ENCODE data around the gene NELFB. TPM values are rescaled to one million over a fixed set of nuclear protein-coding genes. Genes with fewer than 3 reads are reported as not detected.

Gene NELFB
- total RNA-seq, 4 donors from 2014 or later, result 26.1 to 41.4 (median 35.2) TPM

DNA sequence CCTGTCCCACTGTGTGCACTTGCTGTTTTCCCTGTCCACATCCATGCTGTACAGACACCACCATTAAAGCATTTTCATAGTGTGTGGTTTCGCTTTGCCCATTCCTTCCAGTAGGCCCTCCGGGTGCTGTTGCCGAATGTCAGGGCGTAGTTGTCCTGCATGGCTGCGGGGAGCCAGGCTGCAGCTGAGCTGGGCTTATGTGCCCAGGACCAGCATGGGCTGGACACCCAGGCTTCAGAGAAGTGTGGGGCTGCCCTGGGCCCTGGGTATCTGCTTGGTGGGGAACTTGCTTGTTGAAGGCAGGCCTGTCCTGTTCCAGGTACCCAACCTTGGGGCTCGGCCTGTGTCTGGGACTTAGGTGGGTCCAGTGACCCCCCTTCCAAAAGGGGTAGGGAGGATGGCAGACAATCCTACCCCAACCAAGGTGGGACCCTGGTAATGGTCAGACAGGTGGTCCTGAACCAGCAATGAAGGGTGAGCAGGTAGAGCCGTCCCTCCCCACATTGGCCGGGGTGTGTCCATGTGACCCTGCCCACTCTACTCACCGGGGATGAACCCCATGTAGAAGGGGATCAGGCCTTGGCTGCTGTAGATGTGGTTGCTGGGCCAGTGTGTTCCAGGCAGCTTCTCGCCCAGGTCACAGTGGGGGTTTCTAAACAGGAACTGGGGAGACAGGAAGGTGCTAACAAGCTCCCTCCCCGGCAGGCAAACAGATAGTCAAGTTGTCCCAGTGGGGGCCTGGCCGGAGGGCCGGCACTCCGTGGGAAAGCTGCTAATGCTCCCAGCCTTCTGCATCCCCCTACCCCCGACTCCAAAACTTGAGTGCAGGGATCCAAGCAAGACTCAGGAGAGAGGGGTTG lies 11.3 kb upstream of the NELFB start:
- intact Hi-C loops (cut with DNase I), result no loop called here
- WGBS, 2 donors, result 56 to 83% methylated on average over 1 to 7 of the region's 15 CpGs
- Histone ChIP-seq H3K4me1 (peaks cover 30 to 64% (median 37%) of the 10 kb centered on the region in 3 donors), H3K27me3 (no peaks in the 10 kb centered on the region), H3K4me3 (no peak overlapping the region), H3K36me3 (peaks cover 6 to 21% (median 21%) of the 10 kb centered on the region in 3 donors), H3K27ac (peak overlapping the region in 2 of 4 donors; percentile 4 to 12), H3K9me3 (no peaks in the 10 kb centered on the region)
- no peak for DNase-seq
- no peak for TF ChIP-seq POLR2A (IDR thresholded peaks at IDR 0.05)
- TF ChIP-seq CTCF (IDR thresholded peaks at IDR 0.05), result no peak

GRCh38 chr9:137244486-137245449 lies 10.4 kb upstream of the NELFB start:
- peaks cover 28 to 55% (median 30%) of the 10 kb centered on the region in 3 donors for H3K4me1 ChIP-seq
- no peak for DNase-seq
- H3K27ac ChIP-seq, result peak overlapping the region in 1 of 4 donors; percentile 4
- no peak for TF ChIP-seq CTCF (IDR thresholded peaks at IDR 0.05)
- no peak for TF ChIP-seq POLR2A (IDR thresholded peaks at IDR 0.05)
- no peaks in the 10 kb centered on the region for H3K9me3 ChIP-seq
- no peaks in the 10 kb centered on the region for H3K27me3 ChIP-seq
- H3K4me3 ChIP-seq, result no peak overlapping the region
- WGBS, 2 donors, result 51% methylated on average over 7 of the region's 36 CpGs; no CpG with 5 or more reads in 1 of the 2 donors
- peaks cover 6 to 21% (median 21%) of the 10 kb centered on the region in 3 donors for H3K36me3 ChIP-seq
- intact Hi-C loops (cut with DNase I), result no loop called here

DNA sequence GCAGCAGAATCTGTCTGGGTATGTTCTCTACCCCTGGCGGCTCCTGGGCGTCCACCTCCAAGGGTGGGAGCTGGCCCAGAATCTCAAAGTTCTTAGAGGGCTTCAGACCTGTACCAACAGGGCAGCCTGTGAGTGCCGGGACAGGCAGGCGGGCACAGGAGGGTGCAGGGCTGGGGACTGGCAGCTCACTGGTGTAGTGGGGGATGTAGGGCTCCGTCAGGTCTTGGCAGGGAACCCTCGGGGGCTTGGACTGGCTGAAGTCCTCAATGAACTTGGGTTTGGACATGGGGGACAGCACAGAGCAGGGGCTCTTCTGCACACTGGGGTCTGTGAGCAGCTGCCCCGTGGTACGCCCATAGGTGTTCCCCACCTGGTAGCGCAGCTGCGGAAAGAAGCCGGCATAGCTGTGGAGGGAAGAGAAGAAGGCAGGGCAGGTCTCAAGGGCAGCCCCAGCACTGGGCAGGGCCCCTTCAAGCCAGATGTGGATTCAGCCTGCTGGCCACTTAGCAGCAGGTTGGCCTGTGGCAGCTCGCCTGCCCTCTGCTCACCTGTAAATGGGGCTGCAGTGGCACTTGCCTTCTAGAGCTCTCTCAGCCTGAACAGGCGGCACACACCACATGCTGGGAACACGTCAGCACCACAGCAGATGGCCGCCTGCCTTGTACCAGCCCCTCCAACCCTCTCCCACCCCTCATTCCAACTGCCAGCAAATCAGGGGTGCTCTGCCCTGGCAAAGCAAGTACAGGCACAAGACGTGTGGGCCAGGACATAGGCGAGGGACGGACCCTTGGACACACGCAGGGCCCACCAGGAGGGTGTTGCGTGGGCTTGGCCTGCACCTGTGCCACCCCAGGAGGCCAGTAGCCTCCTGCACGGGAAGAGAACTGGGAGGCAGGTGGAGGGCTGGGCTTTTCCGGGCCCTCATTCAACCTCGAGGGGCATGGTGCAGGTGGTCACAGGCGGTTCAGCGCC lies 9.4 kb upstream of the NELFB start:
- no peaks in the 10 kb centered on the region for H3K9me3 ChIP-seq
- peaks cover 0 to 2% (median 0%) of the 10 kb centered on the region in 4 donors for H3K27me3 ChIP-seq
- peaks cover 26 to 46% (median 30%) of the 10 kb centered on the region in 3 donors for H3K4me1 ChIP-seq
- H3K4me3 ChIP-seq, result no peak overlapping the region
- peaks cover 6 to 21% (median 21%) of the 10 kb centered on the region in 3 donors for H3K36me3 ChIP-seq
- DNase-seq, result no peak
- TF ChIP-seq POLR2A (IDR thresholded peaks at IDR 0.05), result no peak
- TF ChIP-seq CTCF (IDR thresholded peaks at IDR 0.05), result no peak
- 87 to 88% methylated on average over 8 to 10 of the region's 25 CpGs for WGBS, 2 donors
- intact Hi-C loops (cut with DNase I), result no loop called here
- no peak overlapping the region for H3K27ac ChIP-seq

GRCh38 chr9:137247135-137247915 lies 7.8 kb upstream of the NELFB start:
- Histone ChIP-seq H3K4me3 (no peak overlapping the region), H3K27ac (no peak overlapping the region), H3K9me3 (no peaks in the 10 kb centered on the region), H3K4me1 (peaks cover 23 to 39% (median 23%) of the 10 kb centered on the region in 3 donors), H3K36me3 (peaks cover 6 to 15% (median 13%) of the 10 kb centered on the region in 3 donors), H3K27me3 (peaks cover 0 to 6% (median 0%) of the 10 kb centered on the region in 4 donors)
- DNase-seq, result no peak
- TF ChIP-seq CTCF (IDR thresholded peaks at IDR 0.05) (no peak), POLR2A (IDR thresholded peaks at IDR 0.05) (no peak)
- intact Hi-C loops (cut with DNase I), result no loop called here
- 84% methylated on average over 12 of the region's 20 CpGs for WGBS, 2 donors
